Measurements from ENCODE around the gene NTF4.

- TF ChIP-seq CTCF (IDR thresholded peaks at IDR 0.05) (no peak), POLR2A (IDR thresholded peaks at IDR 0.05) (no peak)
These were observed 48.4 kb downstream of the NTF4 start for GRCh38 chr19:49016067-49016839.

All from thyroid gland (tissue), 4 donors.